T-cell (primary cell): ENCODE data around the gene KDM6A. TPM values are rescaled to one million over a fixed set of nuclear protein-coding genes. Genes with fewer than 3 reads are reported as not detected.

ENCODE experiments used
- ATAC-seq, 4 experiments: fragments of 200-7000 bp in 3 of 4; fragments of 150-1000 bp in 1 of 4; cut with Tn5 transposase; replicated peaks in 1 of 4; 1 replicate in 3 of 4; 2 replicates in 1 of 4; pipeline ENCODE4 v1.10.0; 2021; ENCODE audit warnings: moderate library complexity in 3 of 4, mild to moderate bottlenecking in 2 of 4, moderate number of reproducible peaks in 1 of 4
- CTCF ChIA-PET, 2 donors: fragments of 300-600 bp; sonication (Branson Sonifier 250); formaldehyde crosslinking; loops; one replicate each; lab custom pipeline; 2022; ENCODE audit warnings: antibody characterized with exemption in 2 of 2; lab: Charles Lee
- POLR2A ChIA-PET, 2 donors: fragments of 300-600 bp; sonication (Branson Sonifier 250); formaldehyde crosslinking; loops; one replicate each; lab custom pipeline; 2022; ENCODE audit warnings: antibody characterized with exemption in 2 of 2; lab: Charles Lee
- DNase-seq, 35 experiments: peaks; one replicate each; pipeline versions ENCODE4 v3.0.0 to v3.0.0-alpha.2; 2013 to 2023
- H3K27ac ChIP-seq: one replicate; pipeline ENCODE4 v1.5.1; 2013; ENCODE audit warnings: low read length
- H3K27me3 ChIP-seq, 2 experiments: replicated peaks in 1 of 2; 1 replicate in 1 of 2; 2 replicates in 1 of 2; pipeline versions ENCODE4 v1.6.1 to v1.7.0; 2013; ENCODE audit warnings: low read length in 1 of 2, mixed read lengths in 1 of 2; ENCODE audit not compliant: control insufficient read depth in 2 of 2, insufficient read depth in 2 of 2; ENCODE audit errors: extremely low read depth in 1 of 2
- H3K36me3 ChIP-seq, 2 donors: 1 replicate in 1 of 2; 2 replicates in 1 of 2; pipeline versions ENCODE4 v1.6.1 to v1.7.0; 2013; ENCODE audit warnings: low read length in 1 of 2; ENCODE audit not compliant: control insufficient read depth in 2 of 2, insufficient read depth in 1 of 2; ENCODE audit errors: extremely low read depth in 1 of 2
- H3K4me1 ChIP-seq, 2 experiments: 1 replicate in 1 of 2; 2 replicates in 1 of 2; pipeline versions ENCODE4 v1.6.1 to v1.7.0; 2013; ENCODE audit warnings: low read length in 2 of 2, mixed read lengths in 1 of 2; ENCODE audit not compliant: insufficient read depth in 2 of 2, control insufficient read depth in 1 of 2; ENCODE audit errors: extremely low read depth in 1 of 2
- H3K4me3 ChIP-seq, 2 donors: 1 replicate in 1 of 2; 2 replicates in 1 of 2; pipeline versions ENCODE4 v1.5.1 to v1.7.0; 2013; ENCODE audit warnings: mild to moderate bottlenecking in 2 of 2, low read length in 1 of 2, moderate library complexity in 1 of 2; ENCODE audit not compliant: control insufficient read depth in 1 of 2; ENCODE audit errors: extremely low read depth in 1 of 2
- H3K9me3 ChIP-seq: 2 replicates; pipeline ENCODE4 v1.7.0; 2013
- H3K27ac Mint-ChIP-seq, 2 donors: one replicate each; pipeline ENCODE4 v1.8.0; 2020 to 2021; ENCODE audit warnings: mild to moderate bottlenecking in 2 of 2, mixed read lengths in 2 of 2
- H3K27me3 Mint-ChIP-seq, 2 donors: one replicate each; pipeline ENCODE4 v1.8.0; 2021 to 2022; ENCODE audit warnings: mixed read lengths in 2 of 2
- H3K36me3 Mint-ChIP-seq: one replicate; pipeline ENCODE4 v1.8.0; 2021; ENCODE audit warnings: mixed read lengths
- H3K4me1 Mint-ChIP-seq, 3 donors: one replicate each; pipeline ENCODE4 v1.8.0; 2020 to 2022; ENCODE audit warnings: mixed read lengths in 3 of 3, mild to moderate bottlenecking in 1 of 3
- H3K4me3 Mint-ChIP-seq, 3 donors: one replicate each; pipeline ENCODE4 v1.8.0; 2020 to 2022; ENCODE audit warnings: mild to moderate bottlenecking in 3 of 3, mixed read lengths in 3 of 3, moderate library complexity in 3 of 3
- H3K9me3 Mint-ChIP-seq, 3 donors: one replicate each; pipeline ENCODE4 v1.8.0; 2020 to 2022; ENCODE audit warnings: mixed read lengths in 3 of 3
- WGBS: methylation state at CpG from one replicate; pipeline ENCODE4 v1.1.5; 2013; ENCODE audit warnings: missing lambda C conversion rate; ENCODE audit not compliant: insufficient coverage; 5-methylcytosine and 5-hydroxymethylcytosine counted together
- total RNA-seq, 35 experiments: library from RNA in 6 of 35; stranded (reverse) in 6 of 35; fragments of 120-200 nt in 1 of 35; gene quantifications; one replicate each; pipeline versions ENCODE4 v1.2.1 to v1.2.4 and lab custom pipeline; 2013 to 2026

KDM6A gene
- total RNA-seq, 5 donors from 2014 or later (not counting 1 experiment from before 2014, with no cell fraction given): 37.1 to 97.3 (median 55.7) TPM

DNA sequence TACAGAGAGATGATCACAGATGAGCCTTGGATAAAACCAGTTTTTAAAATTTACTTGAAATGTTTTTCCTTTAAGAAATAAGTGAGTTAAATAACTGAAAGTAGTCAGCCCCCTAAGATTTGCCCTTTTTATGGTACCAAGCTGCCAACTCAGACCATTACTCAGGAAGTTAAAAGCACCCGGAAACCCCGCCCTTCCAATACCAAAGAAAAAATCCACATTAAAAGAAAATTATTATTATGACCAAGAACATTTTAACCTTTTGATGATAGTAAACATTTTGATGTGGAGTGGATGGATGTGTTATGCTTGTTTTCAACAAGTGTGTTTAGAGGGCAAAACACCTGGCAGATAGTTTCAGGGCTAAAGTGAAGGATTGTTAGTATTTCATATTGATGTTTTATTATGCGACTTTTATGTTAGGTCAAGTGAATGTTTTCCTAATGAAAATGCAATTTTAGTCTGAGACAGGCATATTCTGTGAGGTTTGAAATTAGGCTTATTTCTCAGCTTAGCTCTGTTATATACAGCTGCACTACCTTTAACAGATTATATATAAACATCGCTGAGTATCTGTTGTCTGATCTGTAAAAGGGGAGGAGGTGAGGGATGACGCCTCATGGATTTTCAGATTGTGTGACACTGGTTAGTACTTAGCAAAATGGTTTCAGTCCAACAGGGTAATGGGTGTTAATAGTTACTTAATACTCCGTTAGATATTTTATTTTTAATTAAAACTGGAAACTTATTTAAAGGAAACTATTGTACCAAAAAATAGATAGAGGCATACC lies 89.0 kb downstream of the KDM6A start:
- no peaks in the 10 kb centered on the region for H3K36me3 ChIP-seq
- peaks cover 68 to 80% (median 69%) of the 10 kb centered on the region in 3 donors for H3K4me1 Mint-ChIP-seq
- peaks cover 0 to 16% of the 10 kb centered on the region in 2 experiments for H3K4me1 ChIP-seq
- peak overlapping the region in 2 of 3 donors; percentile 2 to 41 for H3K4me3 Mint-ChIP-seq
- H3K27ac ChIP-seq: no peak overlapping the region
- WGBS: no CpG with 5 or more reads among the region's 6 CpGs
- peak overlapping the region; percentile 16 to 57 for H3K27ac Mint-ChIP-seq
- H3K27me3 Mint-ChIP-seq: no peaks in the 10 kb centered on the region
- peaks cover 0 to under 1% (median 0%) of the 10 kb centered on the region in 3 donors for H3K9me3 Mint-ChIP-seq
- DNase-seq (peak in 1 of 35 experiments; percentile 10), ATAC-seq (no peak)
- no peak overlapping the region for H3K4me3 ChIP-seq
- CTCF ChIA-PET: no interaction called here
- no peaks in the 10 kb centered on the region for H3K27me3 ChIP-seq
- H3K36me3 Mint-ChIP-seq: peaks cover 22% of the 10 kb centered on the region
- H3K9me3 ChIP-seq: no peaks in the 10 kb centered on the region
- POLR2A ChIA-PET: interaction anchor here in 1 of 2 donors (0.6 kb wide), 1 partner anchor 184 kb away, joined by 3 read pairs; no protein-coding TSS in a partner anchor

DNA sequence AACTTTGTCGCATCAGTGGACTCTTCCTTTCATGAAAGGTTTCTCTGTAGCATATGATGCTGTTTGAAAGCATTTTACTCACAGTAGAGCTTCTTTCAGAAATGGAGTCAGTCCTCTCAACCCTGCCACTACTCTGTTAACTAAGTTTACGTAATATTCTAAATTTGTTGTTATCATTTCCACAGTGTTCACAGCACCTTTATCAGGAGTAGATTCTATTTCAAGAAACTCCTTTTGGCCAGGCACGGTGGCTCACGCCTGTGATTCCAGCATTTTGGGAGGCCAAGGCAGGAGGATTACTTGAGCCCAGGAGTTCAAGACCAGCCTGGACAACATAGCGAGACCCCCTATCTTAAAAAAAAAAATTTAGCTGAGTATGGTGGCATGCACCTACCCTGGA lies 90.0 kb downstream of the KDM6A start:
- H3K9me3 ChIP-seq: no peaks in the 10 kb centered on the region
- Mint-ChIP-seq H3K27me3 (no peaks in the 10 kb centered on the region), H3K36me3 (peaks cover 29% of the 10 kb centered on the region), H3K4me1 (peaks cover 74 to 82% (median 77%) of the 10 kb centered on the region in 3 donors), H3K27ac (no peak overlapping the region), H3K9me3 (peaks cover 0 to 2% (median 0%) of the 10 kb centered on the region in 3 donors), H3K4me3 (no peak overlapping the region)
- no peak overlapping the region for H3K27ac ChIP-seq
- no peak for DNase-seq
- ChIA-PET POLR2A (interaction anchor here in 1 of 2 donors (0.6 kb wide), 1 partner anchor 90 kb away, joined by 12 read pairs; the partner anchor contains the start of gene KDM6A), CTCF (no interaction called here)
- WGBS: no CpG with 5 or more reads among the region's 5 CpGs
- no peak overlapping the region for H3K4me3 ChIP-seq
- ATAC-seq: no peak
- no peaks in the 10 kb centered on the region for H3K27me3 ChIP-seq
- no peaks in the 10 kb centered on the region for H3K36me3 ChIP-seq
- H3K4me1 ChIP-seq: peaks cover 0 to 18% of the 10 kb centered on the region in 2 experiments

DNA sequence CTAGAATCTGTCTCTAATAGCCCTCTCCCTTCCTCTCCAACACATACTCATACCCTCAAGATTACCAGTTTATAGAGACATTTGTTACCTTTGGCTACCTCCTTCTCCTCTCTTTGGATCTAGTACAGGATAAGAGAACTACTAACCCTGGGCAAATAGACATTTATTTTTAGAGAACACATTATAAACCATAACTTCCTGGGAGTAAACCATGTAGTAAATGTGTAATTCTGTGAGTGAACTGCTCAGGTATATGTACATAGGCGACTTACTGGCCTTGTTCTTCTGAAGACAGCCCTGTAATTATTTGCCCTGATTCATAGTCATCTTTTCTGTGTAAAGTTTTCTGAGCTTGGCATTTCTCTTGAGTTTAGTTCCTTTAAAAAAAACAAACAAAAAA lies 94.2 kb downstream of the KDM6A start:
- H3K27me3 Mint-ChIP-seq: no peaks in the 10 kb centered on the region
- H3K27ac Mint-ChIP-seq: peak overlapping the region; percentile 5 to 23
- ATAC-seq (no peak), DNase-seq (no peak)
- CTCF ChIA-PET: no interaction called here
- peaks cover 51 to 65% (median 64%) of the 10 kb centered on the region in 3 donors for H3K4me1 Mint-ChIP-seq
- peaks cover 41% of the 10 kb centered on the region for H3K36me3 Mint-ChIP-seq
- peaks cover under 1 to 5% (median 1%) of the 10 kb centered on the region in 3 donors for H3K9me3 Mint-ChIP-seq
- Histone ChIP-seq H3K4me3 (no peak overlapping the region), H3K27ac (no peak overlapping the region), H3K36me3 (no peaks in the 10 kb centered on the region), H3K9me3 (no peaks in the 10 kb centered on the region), H3K4me1 (peaks cover 0 to 5% of the 10 kb centered on the region in 2 experiments), H3K27me3 (no peaks in the 10 kb centered on the region)
- POLR2A ChIA-PET: interaction anchor here in 1 of 2 donors (0.6 kb wide), 1 partner anchor 1581 kb away, joined by 3 read pairs; no protein-coding TSS in a partner anchor
- peak overlapping the region in 1 of 3 donors; percentile 6 for H3K4me3 Mint-ChIP-seq
- no CpG with 5 or more reads among the region's 1 CpG for WGBS

DNA sequence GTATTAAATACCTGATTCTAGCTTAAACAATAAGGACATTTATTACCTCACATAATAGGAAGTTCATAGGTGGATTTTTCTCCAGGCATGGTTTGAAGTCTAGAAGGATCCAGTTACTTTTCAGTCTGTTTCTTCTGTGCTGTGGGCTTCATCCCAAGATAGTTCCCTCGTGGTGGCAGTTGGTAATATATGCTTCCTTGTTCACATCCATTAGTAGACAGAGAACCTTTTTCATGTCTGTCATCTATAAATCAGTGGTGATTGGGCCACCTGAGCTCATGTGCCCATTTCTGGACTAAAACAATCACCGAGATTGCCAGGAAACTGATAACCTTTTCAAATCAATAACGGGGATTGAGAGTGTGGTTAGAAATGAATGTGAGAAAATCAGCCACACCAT lies 97.7 kb downstream of the KDM6A start:
- CTCF ChIA-PET: no interaction called here
- Histone ChIP-seq H3K36me3 (no peaks in the 10 kb centered on the region), H3K27me3 (no peaks in the 10 kb centered on the region), H3K9me3 (peaks cover 5% of the 10 kb centered on the region), H3K27ac (no peak overlapping the region), H3K4me3 (no peak overlapping the region), H3K4me1 (peaks cover 0 to 5% of the 10 kb centered on the region in 2 experiments)
- no peak overlapping the region for H3K4me3 Mint-ChIP-seq
- H3K4me1 Mint-ChIP-seq: peaks cover 44 to 62% (median 52%) of the 10 kb centered on the region in 3 donors
- H3K36me3 Mint-ChIP-seq: peaks cover 46% of the 10 kb centered on the region
- H3K9me3 Mint-ChIP-seq: peaks cover 11 to 22% (median 21%) of the 10 kb centered on the region in 3 donors
- DNase-seq (no peak), ATAC-seq (no peak)
- POLR2A ChIA-PET: no interaction called here
- H3K27me3 Mint-ChIP-seq: no peaks in the 10 kb centered on the region
- no peak overlapping the region for H3K27ac Mint-ChIP-seq
- WGBS: no CpG with 5 or more reads among the region's 3 CpGs

DNA sequence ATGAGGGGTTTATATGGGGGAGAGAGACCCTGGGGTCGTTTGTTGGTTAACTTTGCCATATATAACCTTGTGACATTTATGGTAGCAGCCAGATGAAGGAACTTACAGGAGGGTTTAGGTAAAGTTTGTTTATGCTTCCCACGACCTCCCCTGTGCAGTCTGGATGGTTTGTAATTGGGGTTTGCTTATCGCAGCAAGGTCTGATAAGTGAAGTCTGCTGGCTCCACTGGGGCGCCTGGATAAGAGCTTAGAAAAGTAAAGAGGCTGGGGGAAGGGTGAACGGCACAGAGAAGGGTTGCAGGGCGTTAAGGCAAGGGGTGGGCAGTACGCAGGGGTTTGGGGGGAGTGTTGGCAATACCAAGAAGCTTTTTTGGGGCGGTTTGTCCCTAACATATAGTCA lies 98.7 kb downstream of the KDM6A start:
- Histone ChIP-seq H3K36me3 (no peaks in the 10 kb centered on the region), H3K27me3 (no peaks in the 10 kb centered on the region), H3K9me3 (peaks cover 5% of the 10 kb centered on the region), H3K4me1 (peaks cover 0 to 3% of the 10 kb centered on the region in 2 experiments), H3K4me3 (no peak overlapping the region), H3K27ac (no peak overlapping the region)
- POLR2A ChIA-PET: no interaction called here
- ATAC-seq (no peak), DNase-seq (no peak)
- CTCF ChIA-PET: interaction anchor here in 1 of 2 donors (0.6 kb wide), 1 partner anchor 694 kb away, joined by 7 read pairs; no protein-coding TSS in a partner anchor
- Mint-ChIP-seq H3K9me3 (peaks cover 11 to 24% (median 21%) of the 10 kb centered on the region in 3 donors), H3K27me3 (no peaks in the 10 kb centered on the region), H3K27ac (no peak overlapping the region), H3K4me3 (no peak overlapping the region), H3K4me1 (peaks cover 40 to 61% (median 52%) of the 10 kb centered on the region in 3 donors), H3K36me3 (peaks cover 45% of the 10 kb centered on the region)
- WGBS: 90% methylated on average over 2 of the region's 8 CpGs

DNA sequence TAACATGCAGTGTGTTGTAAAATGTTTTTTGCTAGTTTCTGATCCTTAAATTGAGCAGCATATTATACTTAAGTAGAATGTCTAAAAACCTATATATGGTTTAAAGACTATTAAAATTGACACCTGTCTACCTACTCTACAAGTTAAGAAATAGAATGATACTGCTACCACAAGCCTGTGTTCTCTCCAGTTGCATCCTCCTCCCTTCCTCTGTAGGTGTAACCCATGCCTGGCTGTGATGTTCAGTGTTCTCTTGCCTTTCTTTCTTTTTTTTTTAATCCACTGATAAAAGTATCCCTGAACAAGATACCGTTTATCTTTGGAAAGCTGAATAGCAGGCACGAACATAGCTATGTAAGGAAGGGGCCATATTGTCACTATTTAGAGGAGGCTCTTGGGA lies 99.1 kb downstream of the KDM6A start:
- Histone ChIP-seq H3K4me1 (peaks cover 0 to 1% of the 10 kb centered on the region in 2 experiments), H3K36me3 (peaks cover 0 to 2% of the 10 kb centered on the region in 2 donors), H3K4me3 (no peak overlapping the region), H3K9me3 (peaks cover 5% of the 10 kb centered on the region), H3K27ac (no peak overlapping the region), H3K27me3 (no peaks in the 10 kb centered on the region)
- WGBS: no CpG with 5 or more reads among the region's 2 CpGs
- no peak overlapping the region for H3K4me3 Mint-ChIP-seq
- H3K27ac Mint-ChIP-seq: no peak overlapping the region
- POLR2A ChIA-PET: no interaction called here
- no peak for DNase-seq
- H3K9me3 Mint-ChIP-seq: peaks cover 11 to 23% (median 21%) of the 10 kb centered on the region in 3 donors
- H3K4me1 Mint-ChIP-seq: peaks cover 37 to 56% (median 52%) of the 10 kb centered on the region in 3 donors
- H3K27me3 Mint-ChIP-seq: no peaks in the 10 kb centered on the region
- no peak for ATAC-seq
- CTCF ChIA-PET: interaction anchor here in 1 of 2 donors (0.7 kb wide), 1 partner anchor 73 kb away, joined by 3 read pairs; no protein-coding TSS in a partner anchor
- peaks cover 42% of the 10 kb centered on the region for H3K36me3 Mint-ChIP-seq
